T-helper 22 cell (primary cell): Measurements from ENCODE around the gene ABAT.
A peak's percentile ranks its signal among the peaks of the same experiment; 100 is the strongest.
"Not testable (repeated sequence)": the region's sequence is repeated elsewhere in the genome, so short reads cannot be mapped to it uniquely, and the experiment has no call there.

Experiments used
- DNase-seq: peaks from one replicate; pipeline ENCODE4 v3.0.0-alpha.2; 2020; ENCODE audit warnings: low read depth

ABAT gene

GRCh38 chr16:8649829-8650554, 24.4 kb upstream of the ABAT start:
- no peak for DNase-seq

- not testable (repeated sequence) for DNase-seq
Observed at GRCh38 chr16:8651958-8652357, 22.5 kb upstream of the ABAT start.

GRCh38 chr16:8655184-8655717, 19.2 kb upstream of the ABAT start:
- DNase-seq: no peak

GRCh38 chr16:8656376-8656775, 18.0 kb upstream of the ABAT start:
- no peak for DNase-seq

GRCh38 chr16:8660841-8661301, 13.5 kb upstream of the ABAT start:
- no peak for DNase-seq

- no peak for DNase-seq
Observed at GRCh38 chr16:8661703-8662102, 12.7 kb upstream of the ABAT start.

- no peak for DNase-seq
Observed at GRCh38 chr16:8663192-8664089, 11.0 kb upstream of the ABAT start.

GRCh38 chr16:8665529-8665928, 8.9 kb upstream of the ABAT start:
- no peak for DNase-seq

- no peak for DNase-seq
Observed at GRCh38 chr16:8667492-8667891, 6.9 kb upstream of the ABAT start.

- DNase-seq: no peak
Observed at GRCh38 chr16:8668113-8668512, 6.3 kb upstream of the ABAT start.

- no peak for DNase-seq
Observed at GRCh38 chr16:8669481-8669880, 4.9 kb upstream of the ABAT start.

- DNase-seq: no peak
Observed at GRCh38 chr16:8670014-8670560, 4.3 kb upstream of the ABAT start.

- DNase-seq: no peak
Observed at GRCh38 chr16:8673611-8674412, 605 bp upstream of the ABAT start.

GRCh38 chr16:8675183-8676159, 1.1 kb downstream of the ABAT start:
- DNase-seq: peak; percentile 47

GRCh38 chr16:8676160-8676547, 1.7 kb downstream of the ABAT start:
- DNase-seq: no peak

GRCh38 chr16:8676737-8677375, 2.4 kb downstream of the ABAT start:
- no peak for DNase-seq

- DNase-seq: no peak
Observed at GRCh38 chr16:8677481-8677880, 3.1 kb downstream of the ABAT start.

- no peak for DNase-seq
Observed at GRCh38 chr16:8678068-8678927, 3.9 kb downstream of the ABAT start.

- no peak for DNase-seq
Observed at GRCh38 chr16:8679151-8679550, 4.7 kb downstream of the ABAT start.
